Measurements from ENCODE around the gene CUBN. TPM values are rescaled to one million over a fixed set of nuclear protein-coding genes. Genes with fewer than 3 reads are reported as not detected.

CUBN gene
- total RNA-seq, 4 donors from 2014 or later: 9.2 to 38.9 (median 25.4) TPM

DNA sequence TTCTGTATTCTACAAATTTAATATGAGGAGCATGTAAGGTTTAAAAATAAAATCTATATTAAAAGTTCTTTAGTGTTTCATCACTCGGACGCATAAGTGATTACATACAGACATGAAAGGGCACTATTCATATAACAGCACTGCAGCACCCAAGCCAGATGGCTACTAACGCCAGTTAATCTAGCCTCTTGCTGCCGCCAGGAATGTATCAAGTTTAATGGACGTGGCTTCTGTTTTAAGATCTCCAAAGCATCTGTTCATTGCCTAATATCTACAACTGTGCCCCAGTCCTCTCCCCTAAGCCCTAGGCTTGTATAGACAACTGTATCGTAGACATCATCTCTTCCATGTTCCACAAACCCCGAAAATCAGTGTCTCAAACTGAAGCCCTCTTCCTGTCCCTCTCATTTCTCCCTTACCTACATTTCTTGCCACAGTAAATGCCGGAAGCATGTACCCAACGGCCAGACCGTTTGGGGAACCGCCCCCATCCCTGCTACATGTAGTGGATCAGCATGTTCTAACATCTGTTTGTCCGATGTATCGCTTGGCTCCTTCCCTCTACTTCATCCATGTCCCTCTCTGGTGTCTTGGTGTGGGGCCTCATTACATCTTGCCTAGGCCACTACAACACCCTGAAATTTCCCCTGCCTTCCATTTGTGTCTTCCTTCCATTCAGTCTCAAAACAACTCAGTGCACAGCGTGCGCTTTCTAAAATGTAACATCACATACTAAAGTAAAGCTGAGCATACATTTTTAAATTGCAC, 164.9 kb downstream of the CUBN start:
- Histone ChIP-seq H3K36me3 (no peaks in the 10 kb centered on the region), H3K4me1 (peaks cover 6 to 49% (median 32%) of the 10 kb centered on the region in 4 donors), H3K4me3 (no peak overlapping the region), H3K27ac (peak overlapping the region; percentile 21 to 92 (median 78)), H3K9me3 (no peaks in the 10 kb centered on the region), H3K27me3 (no peaks in the 10 kb centered on the region)
- 54 to 63% methylated on average over 15 of the region's 15 CpGs for WGBS, 2 donors
- TF ChIP-seq POLR2A (IDR thresholded peaks at IDR 0.05) (no peak), CTCF (IDR thresholded peaks at IDR 0.05) (no peak), EP300 (IDR thresholded peaks at IDR 0.05) (peak in 1 of 2 donors; percentile 22)
- no peak for DNase-seq (ENCODE audit: low spot score in 2 of 2)

DNA sequence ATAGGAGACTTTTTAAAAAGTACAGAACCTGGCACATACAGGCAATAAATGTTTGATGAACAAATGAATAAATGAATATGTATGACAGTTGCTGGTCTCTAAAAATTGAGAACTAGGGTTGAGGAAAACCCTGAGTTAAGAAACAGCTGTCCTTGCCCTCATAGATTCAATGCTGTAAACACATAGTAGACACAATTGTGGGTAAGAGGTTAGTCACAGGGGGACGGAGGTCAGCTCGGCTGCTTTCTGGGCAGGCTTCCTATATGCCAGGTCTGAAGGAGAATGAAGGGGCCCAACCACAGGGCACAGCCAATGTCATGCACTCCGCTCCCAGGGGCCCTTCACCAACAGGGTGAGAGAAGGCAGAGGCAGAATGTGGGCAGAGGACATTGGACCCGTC, 169.1 kb downstream of the CUBN start:
- H3K4me1 ChIP-seq: peaks cover 0 to 28% (median 4%) of the 10 kb centered on the region in 4 donors
- 68 to 88% methylated on average over 4 of the region's 4 CpGs for WGBS, 2 donors
- TF ChIP-seq CTCF (IDR thresholded peaks at IDR 0.05): no peak
- no peak for TF ChIP-seq EP300 (IDR thresholded peaks at IDR 0.05)
- TF ChIP-seq POLR2A (IDR thresholded peaks at IDR 0.05): no peak
- no peaks in the 10 kb centered on the region for H3K36me3 ChIP-seq
- H3K27me3 ChIP-seq: no peaks in the 10 kb centered on the region
- no peak overlapping the region for H3K4me3 ChIP-seq
- peak overlapping the region in 1 of 4 donors; percentile 41 for H3K27ac ChIP-seq
- H3K9me3 ChIP-seq: no peaks in the 10 kb centered on the region
- DNase-seq (ENCODE audit: low spot score in 2 of 2): no peak

- no peaks in the 10 kb centered on the region for H3K9me3 ChIP-seq
- 53 to 63% methylated on average over 2 of the region's 2 CpGs for WGBS, 2 donors
- H3K4me3 ChIP-seq: no peak overlapping the region
- no peaks in the 10 kb centered on the region for H3K36me3 ChIP-seq
- H3K27ac ChIP-seq: peak overlapping the region in 2 of 4 donors; percentile 85 to 88
- peaks cover 0 to 27% (median 13%) of the 10 kb centered on the region in 4 donors for H3K4me1 ChIP-seq
- TF ChIP-seq POLR2A (IDR thresholded peaks at IDR 0.05): no peak
- no peak for TF ChIP-seq CTCF (IDR thresholded peaks at IDR 0.05)
- no peak for TF ChIP-seq EP300 (IDR thresholded peaks at IDR 0.05)
- DNase-seq (ENCODE audit: low spot score in 2 of 2): no peak
- no peaks in the 10 kb centered on the region for H3K27me3 ChIP-seq
These were observed 172.6 kb downstream of the CUBN start for GRCh38 chr10:16957038-16957437.

GRCh38 chr10:16954280-16955030, 175.2 kb downstream of the CUBN start:
- no peak for DNase-seq (ENCODE audit: low spot score in 2 of 2)
- Histone ChIP-seq H3K9me3 (no peaks in the 10 kb centered on the region), H3K4me1 (peaks cover 0 to 42% (median 22%) of the 10 kb centered on the region in 4 donors), H3K27me3 (no peaks in the 10 kb centered on the region), H3K4me3 (no peak overlapping the region), H3K36me3 (no peaks in the 10 kb centered on the region), H3K27ac (peak overlapping the region; percentile 62 to 88 (median 80))
- TF ChIP-seq POLR2A (IDR thresholded peaks at IDR 0.05): no peak
- TF ChIP-seq CTCF (IDR thresholded peaks at IDR 0.05): no peak
- peak in 1 of 2 donors; percentile 6 for TF ChIP-seq EP300 (IDR thresholded peaks at IDR 0.05)
- WGBS, 2 donors: 48 to 63% methylated on average over 13 of the region's 13 CpGs

- DNase-seq (ENCODE audit: low spot score in 2 of 2): no peak
- Histone ChIP-seq H3K36me3 (peaks cover 0 to 2% (median 0%) of the 10 kb centered on the region in 3 donors), H3K27ac (peak overlapping the region; percentile 62 to 88 (median 80)), H3K27me3 (no peaks in the 10 kb centered on the region), H3K4me3 (no peak overlapping the region), H3K4me1 (peaks cover 0 to 44% (median 22%) of the 10 kb centered on the region in 4 donors), H3K9me3 (no peaks in the 10 kb centered on the region)
- WGBS, 2 donors: 79 to 80% methylated on average over 5 of the region's 5 CpGs
- no peak for TF ChIP-seq POLR2A (IDR thresholded peaks at IDR 0.05)
- no peak for TF ChIP-seq CTCF (IDR thresholded peaks at IDR 0.05)
- no peak for TF ChIP-seq EP300 (IDR thresholded peaks at IDR 0.05)
These were observed 176.3 kb downstream of the CUBN start for GRCh38 chr10:16953270-16953669.

All from tibial nerve (tissue), 4 donors.